Left cardiac atrium (tissue), 4 donors: Measurements from ENCODE around the gene NMRK2. TPM values are rescaled to one million over a fixed set of nuclear protein-coding genes. Genes with fewer than 3 reads are reported as not detected.

Experiments
- ATAC-seq, 2 donors: fragments of 200-7000 bp; cut with Tn5 transposase; one replicate each; pipeline ENCODE4 v1.9.1; 2020; ENCODE audit warnings: mild to moderate bottlenecking in 2 of 2, moderate library complexity in 2 of 2
- DNase-seq: peaks from one replicate; pipeline ENCODE4 v3.0.0-alpha.2; 2020
- intact Hi-C, 2 donors: fragments of 100-400 bp; cut with DNase I; formaldehyde crosslinking; loops; one replicate each; pipeline versions ENCODE4 v1.14.1 to v1.15.1; 2022 to 2023
- microRNA-seq, 2 donors: library from miRNA; unstranded; fragments of <30 nt; microRNA quantifications; one replicate each; pipeline ENCODE4 v1.2.0, GENCODE V29; 2020
- total RNA-seq, 2 donors: library from RNA; stranded (reverse); fragmentation: NEBNext Ultra II Directional; extraction: Animal tissue kit (Norgen Biotek cat#: 25700); gene quantifications; one replicate each; pipeline ENCODE4 v1.2.1, GENCODE V29; 2021
- donor health status: DM: no; HTN: yes; CAD: no.
- donor health status: DM: no; HTN: yes; CAD: no; lungs with severe emphysema.
- donor health status: DM: yes; HTN: yes; CAD: no.
- donor health status: Dilated cardiomyopathy.

Gene NMRK2
- total RNA-seq, 2 donors from 2014 or later: 1,098 to 1,409 TPM

- intact Hi-C loops: loop anchor here (2.0 to 10.0 kb wide), 3 partner anchors 198 to 218 kb away; partner anchors contain the start of genes ANKRD24 (in 1 of the 2) and SIRT6 (in 1 of the 2)
- peak; percentile 45 to 46 for ATAC-seq
- DNase-seq: no peak
Observed at GRCh38 chr19:3986260-3987041, 53.6 kb downstream of the NMRK2 start.

- peak in 1 of 2 donors; percentile 4 for ATAC-seq
- DNase-seq: peak; percentile 93
- intact Hi-C loops: loop anchor here (2.0 to 10.0 kb wide), 3 partner anchors 197 to 217 kb away; partner anchors contain the start of genes ANKRD24 (in 1 of the 2) and SIRT6 (in 1 of the 2)
Observed at GRCh38 chr19:3987619-3988371, 54.9 kb downstream of the NMRK2 start.

GRCh38 chr19:3990815-3991117 lies 57.9 kb downstream of the NMRK2 start:
- ATAC-seq (no peak), DNase-seq (no peak)
- intact Hi-C loops: no loop called here

Small RNA genes within 50 kb of the gene (microRNA-seq; reads per million reads assigned to microRNA genes)
- 0 reads per million in 2 donors for gene MIR637

Other genes with a start within 250 kb of the NMRK2 start
- gene PIP5K1C, start 232.6 kb upstream of the NMRK2 start, total RNA-seq: 10 to 100 TPM; 36.6 to 44.3 TPM
- under 1 TPM in 1 of 2 donors, not detected in 1; 0.32 TPM for gene TJP3, start 224.7 kb upstream of the NMRK2 start, total RNA-seq
- 10 to 100 TPM; 12.6 to 12.7 TPM for gene APBA3, start 171.4 kb upstream of the NMRK2 start, total RNA-seq
- gene MRPL54, start 170.4 kb upstream of the NMRK2 start, total RNA-seq: 10 to 100 TPM; 63.6 to 68.9 TPM
- not detected for gene RAX2, start 160.8 kb upstream of the NMRK2 start, total RNA-seq
- gene MATK, start 146.7 kb upstream of the NMRK2 start, total RNA-seq: 1 to 10 TPM in 1 of 2 donors, under 1 TPM in 1; 0.92 to 1.4 TPM
- under 1 TPM; 0.29 to 0.35 TPM for gene ZFR2, start 64.0 kb upstream of the NMRK2 start, total RNA-seq
- gene ATCAY, start 52.4 kb upstream of the NMRK2 start, total RNA-seq: not detected
- 10 to 100 TPM; 52.4 to 95.1 TPM for gene DAPK3, start 38.0 kb downstream of the NMRK2 start, total RNA-seq
- gene EEF2, start 52.4 kb downstream of the NMRK2 start, total RNA-seq: 1,000 to 10,000 TPM; 1,815 to 2,062 TPM
- 10 to 100 TPM; 13.8 to 14.0 TPM for gene PIAS4, start 74.7 kb downstream of the NMRK2 start, total RNA-seq
- 10 to 100 TPM; 28.5 to 32.5 TPM for gene ZBTB7A, start 133.8 kb downstream of the NMRK2 start, total RNA-seq
- 100 to 1,000 TPM; 109 to 118 TPM for gene MAP2K2, start 191.1 kb downstream of the NMRK2 start, total RNA-seq
- gene CREB3L3, start 220.6 kb downstream of the NMRK2 start, total RNA-seq: not detected
- 10 to 100 TPM; 13.0 to 21.8 TPM for gene SIRT6, start 249.5 kb downstream of the NMRK2 start, total RNA-seq
- 1 to 10 TPM in 1 of 2 donors, under 1 TPM in 1; 0.86 to 1.2 TPM for gene ANKRD24, start 249.6 kb downstream of the NMRK2 start, total RNA-seq